Loucy (cell line): ENCODE measurements around the gene LIMA1.

Experiments used
- H2AFZ ChIP-seq: fragments of 200-600 bp; sonication (generic); 2 replicates; pipeline ENCODE4 v1.6.0; 2016; ENCODE audit warnings: antibody characterized with exemption, mild to moderate bottlenecking, low read length, moderate library complexity
- H3F3A ChIP-seq: fragments of 200-600 bp; 2 replicates; pipeline ENCODE4 v1.6.0; 2016; ENCODE audit warnings: antibody characterized with exemption, low read depth, mild to moderate bottlenecking
- H3K27me3 ChIP-seq: fragments of 200-600 bp; sonication (generic); 2 replicates; pipeline ENCODE4 v1.6.1; 2014; ENCODE audit warnings: low read length, mild to moderate bottlenecking; ENCODE audit not compliant: insufficient read depth, poor library complexity, severe bottlenecking
- H3K36me3 ChIP-seq: fragments of 200-600 bp; sonication (generic); 2 replicates; pipeline ENCODE4 v1.6.1; 2016; ENCODE audit warnings: low read length; ENCODE audit not compliant: insufficient read depth
- H3K4me1 ChIP-seq: fragments of 200-600 bp; sonication (generic); 2 replicates; pipeline ENCODE4 v1.5.1; 2014; ENCODE audit warnings: low read length, mild to moderate bottlenecking; ENCODE audit not compliant: insufficient read depth, poor library complexity, severe bottlenecking
- H3K4me2 ChIP-seq: fragments of 200-600 bp; sonication (generic); 2 replicates; pipeline ENCODE4 v1.6.0; 2014; ENCODE audit warnings: antibody characterized with exemption, low read length, low read depth, mild to moderate bottlenecking; ENCODE audit not compliant: poor library complexity, severe bottlenecking
- H3K4me3 ChIP-seq: fragments of 200-600 bp; sonication (generic); 2 replicates; pipeline ENCODE4 v1.5.1; 2014; ENCODE audit warnings: low read length, mild to moderate bottlenecking, mixed read lengths; ENCODE audit not compliant: poor library complexity, severe bottlenecking
- H3K79me2 ChIP-seq: fragments of 200-600 bp; sonication (generic); 2 replicates; pipeline ENCODE4 v1.6.1; 2014; ENCODE audit warnings: low read length; ENCODE audit not compliant: insufficient read depth
- H3K9ac ChIP-seq: fragments of 200-600 bp; sonication (generic); 2 replicates; pipeline ENCODE4 v1.6.0; 2014; ENCODE audit warnings: mild to moderate bottlenecking, low read depth, low read length, moderate library complexity; ENCODE audit not compliant: poor library complexity, severe bottlenecking
- H3K9me2 ChIP-seq: fragments of 200-600 bp; sonication (generic); replicated peaks from 2 replicates; pipeline ENCODE4 v1.6.1; 2016; ENCODE audit warnings: low read depth, low read length, mixed read lengths
- H3K9me3 ChIP-seq: fragments of 200-600 bp; sonication (generic); 2 replicates; pipeline ENCODE4 v1.6.1; 2014; ENCODE audit warnings: mild to moderate bottlenecking, antibody characterized with exemption, low read length, low read depth; ENCODE audit not compliant: insufficient read depth
- H4K20me1 ChIP-seq: fragments of 200-600 bp; sonication (generic); 2 replicates; pipeline ENCODE4 v1.6.0; 2014; ENCODE audit warnings: antibody characterized with exemption, low read length, mild to moderate bottlenecking; ENCODE audit not compliant: insufficient read depth, poor library complexity, severe bottlenecking
- EZH2phosphoT487 ChIP-seq: fragments of 200-600 bp; IDR thresholded peaks from 2 replicates; pipeline ENCODE4 v1.6.1; 2018; ENCODE audit warnings: antibody characterized with exemption, mild to moderate bottlenecking, moderate library complexity, borderline replicate concordance
- TF ChIP-seq, protein P1 (sequence below): fragments of 200-600 bp; sonication (generic); conservative IDR thresholded peaks from 2 replicates; pipeline ENCODE4 v1.5.1; 2014; ENCODE audit warnings: mild to moderate bottlenecking, antibody characterized with exemption, low read length

LIMA1 gene

GRCh38 chr12:50309950-50310349 lies 26.6 kb upstream of the LIMA1 start:
- Histone ChIP-seq H2AFZ (no peak overlapping the region), H3K9ac (no peak overlapping the region), H3K79me2 (no peaks in the 10 kb centered on the region), H3K4me1 (no peaks in the 10 kb centered on the region), H3K4me2 (no peak overlapping the region), H3K36me3 (no peaks in the 10 kb centered on the region), H3K9me2 (no peaks in the 10 kb centered on the region), H3K27me3 (no peaks in the 10 kb centered on the region), H3K4me3 (no peak overlapping the region), H3F3A (no peaks in the 10 kb centered on the region), H4K20me1 (no peaks in the 10 kb centered on the region), H3K9me3 (no peaks in the 10 kb centered on the region)
- no peak for TF ChIP-seq EZH2phosphoT487
- TF ChIP-seq, protein P1, sequence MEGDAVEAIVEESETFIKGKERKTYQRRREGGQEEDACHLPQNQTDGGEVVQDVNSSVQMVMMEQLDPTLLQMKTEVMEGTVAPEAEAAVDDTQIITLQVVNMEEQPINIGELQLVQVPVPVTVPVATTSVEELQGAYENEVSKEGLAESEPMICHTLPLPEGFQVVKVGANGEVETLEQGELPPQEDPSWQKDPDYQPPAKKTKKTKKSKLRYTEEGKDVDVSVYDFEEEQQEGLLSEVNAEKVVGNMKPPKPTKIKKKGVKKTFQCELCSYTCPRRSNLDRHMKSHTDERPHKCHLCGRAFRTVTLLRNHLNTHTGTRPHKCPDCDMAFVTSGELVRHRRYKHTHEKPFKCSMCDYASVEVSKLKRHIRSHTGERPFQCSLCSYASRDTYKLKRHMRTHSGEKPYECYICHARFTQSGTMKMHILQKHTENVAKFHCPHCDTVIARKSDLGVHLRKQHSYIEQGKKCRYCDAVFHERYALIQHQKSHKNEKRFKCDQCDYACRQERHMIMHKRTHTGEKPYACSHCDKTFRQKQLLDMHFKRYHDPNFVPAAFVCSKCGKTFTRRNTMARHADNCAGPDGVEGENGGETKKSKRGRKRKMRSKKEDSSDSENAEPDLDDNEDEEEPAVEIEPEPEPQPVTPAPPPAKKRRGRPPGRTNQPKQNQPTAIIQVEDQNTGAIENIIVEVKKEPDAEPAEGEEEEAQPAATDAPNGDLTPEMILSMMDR, result no peak

DNA sequence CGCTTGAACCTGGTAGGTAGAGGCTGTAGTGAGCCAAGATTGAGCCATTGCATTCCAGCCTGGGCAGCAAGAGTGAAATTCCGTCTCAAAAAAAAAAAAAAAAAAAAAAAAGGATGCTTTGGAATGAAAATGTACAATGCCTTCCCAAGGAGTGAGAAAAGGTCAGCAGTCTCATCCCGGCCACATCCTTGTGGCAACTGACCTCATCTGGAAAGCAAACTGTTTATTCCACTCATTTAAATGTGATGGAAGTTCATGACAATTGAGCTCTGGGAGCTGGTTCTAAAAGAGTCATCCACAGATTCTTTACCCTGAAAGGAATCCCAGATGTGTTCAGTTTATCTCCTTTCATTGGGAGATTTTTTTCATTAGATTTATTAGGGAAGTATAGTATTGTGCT lies 19.4 kb upstream of the LIMA1 start:
- H3K9me3 ChIP-seq, result no peaks in the 10 kb centered on the region
- H3K36me3 ChIP-seq, result no peaks in the 10 kb centered on the region
- no peak overlapping the region for H2AFZ ChIP-seq
- no peaks in the 10 kb centered on the region for H3K9me2 ChIP-seq
- TF ChIP-seq, protein P1, result no peak
- TF ChIP-seq EZH2phosphoT487, result no peak
- H3K27me3 ChIP-seq, result no peaks in the 10 kb centered on the region
- H4K20me1 ChIP-seq, result no peaks in the 10 kb centered on the region
- no peak overlapping the region for H3K9ac ChIP-seq
- no peaks in the 10 kb centered on the region for H3K4me1 ChIP-seq
- no peak overlapping the region for H3K4me3 ChIP-seq
- H3K79me2 ChIP-seq, result no peaks in the 10 kb centered on the region
- H3F3A ChIP-seq, result no peaks in the 10 kb centered on the region
- H3K4me2 ChIP-seq, result no peak overlapping the region

GRCh38 chr12:50297996-50298395 lies 14.7 kb upstream of the LIMA1 start:
- TF ChIP-seq, protein P1, result no peak
- TF ChIP-seq EZH2phosphoT487, result no peak
- Histone ChIP-seq H3K9ac (no peak overlapping the region), H3F3A (no peaks in the 10 kb centered on the region), H3K36me3 (no peaks in the 10 kb centered on the region), H4K20me1 (no peaks in the 10 kb centered on the region), H3K4me3 (no peak overlapping the region), H3K9me3 (no peaks in the 10 kb centered on the region), H2AFZ (peak overlapping the region; percentile 31; the same call in 1 of the 2 replicates), H3K4me2 (no peak overlapping the region), H3K9me2 (no peaks in the 10 kb centered on the region), H3K27me3 (no peaks in the 10 kb centered on the region), H3K79me2 (no peaks in the 10 kb centered on the region), H3K4me1 (no peaks in the 10 kb centered on the region)
